Fibroblast of lung (primary cell): ENCODE results near the gene DDX39B. TPM values are rescaled to one million over a fixed set of nuclear protein-coding genes. Genes with fewer than 3 reads are reported as not detected.
"Not testable (repeated sequence)": the region's sequence is repeated elsewhere in the genome, so short reads cannot be mapped to it uniquely, and the experiment has no call there.

Source experiments
- DNase-seq, 2 donors: peaks; one replicate each; pipeline versions ENCODE4 v3.0.0 to v3.0.0-alpha.2; 2010; ENCODE audit warnings: low read depth in 2 of 2
- H2AFZ ChIP-seq: 2 replicates; pipeline ENCODE4 v1.5.1; 2012; ENCODE audit warnings: low read length, control low read depth, inconsistent platforms
- H3K27ac ChIP-seq: 2 replicates; pipeline ENCODE4 v1.5.1; 2011; ENCODE audit warnings: low read length, control low read depth; ENCODE audit not compliant: insufficient read depth
- H3K27me3 ChIP-seq: 2 replicates; pipeline ENCODE4 v1.5.1; 2011; ENCODE audit warnings: mild to moderate bottlenecking, low read length; ENCODE audit not compliant: control insufficient read depth, insufficient read depth
- H3K36me3 ChIP-seq: 2 replicates; pipeline ENCODE4 v1.5.1; 2011; ENCODE audit warnings: low read length; ENCODE audit not compliant: control insufficient read depth, insufficient read depth
- H3K4me1 ChIP-seq: 2 replicates; pipeline ENCODE4 v1.5.1; 2011; ENCODE audit warnings: low read length; ENCODE audit not compliant: control insufficient read depth, insufficient read depth; ENCODE audit errors: extremely low read depth
- H3K4me2 ChIP-seq: 2 replicates; pipeline ENCODE4 v1.5.1; 2011; ENCODE audit warnings: low read length, control low read depth; ENCODE audit not compliant: insufficient read depth; ENCODE audit errors: extremely low read depth
- H3K4me3 ChIP-seq, 4 experiments: fragments of 200-600 bp in 1 of 4; sonication (generic) in 1 of 4; replicated peaks in 1 of 4; 2 replicates each; pipeline ENCODE4 v1.5.1; 2011 to 2016; ENCODE audit warnings: low read length in 4 of 4, low read depth in 3 of 4, mild to moderate bottlenecking in 3 of 4, control low read depth in 2 of 4, inconsistent platforms in 1 of 4, mixed read lengths in 1 of 4; ENCODE audit not compliant: insufficient read depth in 1 of 4; ENCODE audit errors: control extremely low read depth in 1 of 4
- H3K79me2 ChIP-seq: 2 replicates; pipeline ENCODE4 v1.5.1; 2012; ENCODE audit warnings: mild to moderate bottlenecking, low read length, inconsistent platforms; ENCODE audit not compliant: control insufficient read depth, insufficient read depth
- H3K9ac ChIP-seq: 2 replicates; pipeline ENCODE4 v1.5.1; 2011; ENCODE audit warnings: mild to moderate bottlenecking, low read length, control low read depth; ENCODE audit not compliant: insufficient read depth
- H3K9me3 ChIP-seq: 2 replicates; pipeline ENCODE4 v1.5.1; 2012; ENCODE audit warnings: low read depth, low read length; ENCODE audit not compliant: control insufficient read depth, insufficient read depth
- H4K20me1 ChIP-seq: 2 replicates; pipeline ENCODE4 v1.5.1; 2011; ENCODE audit warnings: low read length; ENCODE audit not compliant: control insufficient read depth, insufficient read depth; ENCODE audit errors: extremely low read depth
- CTCF ChIP-seq, 2 donors: IDR thresholded peaks in 1 of 2; conservative IDR thresholded peaks in 1 of 2; 1 replicate in 1 of 2; 2 replicates in 1 of 2; pipeline ENCODE4 v1.5.1; 2011 to 2012; ENCODE audit warnings: low read length in 2 of 2, control low read depth in 1 of 2, inconsistent platforms in 1 of 2, low read depth in 1 of 2, mild to moderate bottlenecking in 1 of 2
- EZH2 ChIP-seq: IDR thresholded peaks from 2 replicates; pipeline ENCODE4 v1.5.1; 2012; ENCODE audit warnings: low read length, control low read depth, mild to moderate bottlenecking; ENCODE audit errors: missing control alignments
- polyA plus RNA-seq, 2 donors: library from polyadenylated mRNA; depleted of rRNA in 1 of 2; stranded (reverse) in 1 of 2; unstranded in 1 of 2; fragments of >200 nt; gene quantifications; 2 replicates each; pipeline ENCODE4 v1.2.1, GENCODE V29; 2011 to 2012; ENCODE audit warnings: missing spikeins in 1 of 2
- total RNA-seq: library from RNA; depleted of rRNA; stranded (reverse); fragments of >200 nt; gene quantifications from 2 replicates; pipeline ENCODE4 v1.2.1, GENCODE V29; 2014

DDX39B gene
- total and polyA plus RNA-seq, 2 donors (not counting 1 experiment from before 2014, with no cell fraction given) = 323 to 370 TPM

DNA sequence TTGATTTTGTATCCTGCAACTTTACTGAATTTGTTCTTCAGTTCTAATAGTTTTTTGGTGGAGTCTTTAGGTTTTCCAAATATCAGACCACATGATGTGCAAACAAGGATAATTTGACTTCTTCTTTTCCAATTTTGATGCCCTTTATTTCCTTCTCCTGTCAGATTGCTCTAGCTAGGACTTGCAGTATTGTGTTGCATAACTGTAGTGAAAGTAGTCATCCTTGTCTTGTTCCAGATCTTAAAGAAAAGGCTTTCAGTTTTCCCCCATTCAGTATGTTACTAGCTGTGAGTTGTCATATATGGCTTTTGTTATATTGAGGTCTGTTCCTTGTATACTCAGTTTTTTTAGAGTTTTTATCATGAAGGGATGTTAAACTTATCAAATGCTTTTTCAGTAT lies 39.2 kb downstream of the DDX39B start:
- DNase-seq = no peak
- no peak overlapping the region for H3K4me3 ChIP-seq
- no peaks in the 10 kb centered on the region for H3K9me3 ChIP-seq
- H3K4me1 ChIP-seq = no peaks in the 10 kb centered on the region
- no peak overlapping the region for H3K27ac ChIP-seq
- peaks cover 12% of the 10 kb centered on the region for H3K36me3 ChIP-seq
- TF ChIP-seq EZH2 = no peak
- TF ChIP-seq CTCF (conservative IDR thresholded peaks at IDR 0.05 in 1 of 2, IDR thresholded peaks at IDR 0.05 in 1 of 2; ENCODE audit: low read depth in 1 of 2, low read length in 2 of 2) = no peak
- no peak overlapping the region for H3K4me2 ChIP-seq
- H4K20me1 ChIP-seq = no peaks in the 10 kb centered on the region
- H3K9ac ChIP-seq = no peak overlapping the region
- no peak overlapping the region for H2AFZ ChIP-seq
- H3K79me2 ChIP-seq = peaks cover 41% of the 10 kb centered on the region
- no peaks in the 10 kb centered on the region for H3K27me3 ChIP-seq

DNA sequence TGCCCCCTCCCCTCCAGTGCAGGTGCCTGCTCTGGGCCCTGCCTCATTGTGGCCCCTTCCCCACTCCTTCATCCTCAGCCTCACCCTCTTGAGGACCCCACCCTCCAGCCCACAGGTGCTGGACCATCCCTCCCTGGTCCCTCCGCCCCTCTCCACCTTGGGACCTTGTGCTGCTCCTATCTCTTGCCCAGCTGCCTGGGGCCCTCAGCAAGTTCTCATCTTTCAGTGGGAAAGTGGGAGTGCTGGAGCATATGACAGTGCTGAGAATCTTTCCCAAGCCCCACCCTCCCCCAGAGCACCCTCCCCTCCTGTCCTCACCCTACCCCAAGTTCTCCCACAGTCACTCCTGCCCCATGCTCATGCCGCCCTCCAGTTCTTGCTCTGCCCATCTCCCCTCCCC lies 42.2 kb downstream of the DDX39B start:
- H3K9ac ChIP-seq, H2AFZ ChIP-seq, H4K20me1 ChIP-seq, H3K27ac ChIP-seq, H3K27me3 ChIP-seq, H3K9me3 ChIP-seq, H3K36me3 ChIP-seq, DNase-seq, H3K4me3 ChIP-seq, H3K4me2 ChIP-seq: not testable (repeated sequence)
- Histone ChIP-seq H3K4me1 (peaks cover 13% of the 10 kb centered on the region), H3K79me2 (peaks cover 53% of the 10 kb centered on the region)

- H3K36me3 ChIP-seq = no peaks in the 10 kb centered on the region
- no peaks in the 10 kb centered on the region for H3K27me3 ChIP-seq
- no peak overlapping the region for H2AFZ ChIP-seq
- H4K20me1 ChIP-seq = no peaks in the 10 kb centered on the region
- no peak for TF ChIP-seq CTCF (conservative IDR thresholded peaks at IDR 0.05 in 1 of 2, IDR thresholded peaks at IDR 0.05 in 1 of 2; ENCODE audit: low read depth in 1 of 2, low read length in 2 of 2)
- no peak for TF ChIP-seq EZH2
- H3K9me3 ChIP-seq = no peaks in the 10 kb centered on the region
- H3K79me2 ChIP-seq = peaks cover 49% of the 10 kb centered on the region
- H3K27ac ChIP-seq = no peak overlapping the region
- H3K4me2 ChIP-seq = peak overlapping the region; percentile 93
- DNase-seq = peak; percentile 6 to 9
- H3K4me1 ChIP-seq = peaks cover 13% of the 10 kb centered on the region
- H3K4me3 ChIP-seq = peak overlapping the region; percentile 29 to 67 (median 36)
- no peak overlapping the region for H3K9ac ChIP-seq
These were observed 43.1 kb downstream of the DDX39B start for GRCh38 chr6:31498748-31499147.
